ENCODE measurements around the gene FRRS1. TPM values are rescaled to one million over a fixed set of nuclear protein-coding genes. Genes with fewer than 3 reads are reported as not detected.

Gene FRRS1
- total and polyA plus RNA-seq, 10 of the 15 experiments (the other 5 are each of a cell fraction or from before 2014, with no cell fraction given): 0.13 to 18.9 (median 8.0) TPM

GRCh38 chr1:99659755-99660210, 106.7 kb downstream of the FRRS1 start (continued):
- TF ChIP-seq TCF3 (IDR thresholded peaks at IDR 0.05; ENCODE audit: borderline replicate concordance, insufficient read depth, low read depth, low read length): no peak
- no peak for TF ChIP-seq BCLAF1 (IDR thresholded peaks at IDR 0.05)
- no peak for TF ChIP-seq NR2F1 (conservative IDR thresholded peaks at IDR 0.05)
- no peak for TF ChIP-seq NKRF (conservative IDR thresholded peaks at IDR 0.05)
- TF ChIP-seq CBX5 (IDR thresholded peaks at IDR 0.05; ENCODE audit: low read depth): no peak
- no peak for TF ChIP-seq BCL3 (IDR thresholded peaks at IDR 0.05; ENCODE audit: borderline replicate concordance, insufficient read depth, low read depth, low read length, poor library complexity, severe bottlenecking)

Small RNAs within 50 kb of the gene (small RNA-seq; reads per million reads assigned to genes)
- gene RF00019 (not detected), gene RNU4-75P (not detected)

Other genes with a start within 250 kb of the FRRS1 start
- gene PALMD, start 120.5 kb downstream of the FRRS1 start, total RNA-seq (2014; rRNA removed): under 0.01 TPM in 1 of 2 replicates, not detected in the other
- not detected in 2 replicates for gene PALMD, start 120.5 kb downstream of the FRRS1 start, total RNA-seq (2014; rRNA removed; fragmentation: Illumina TruSeq; extraction: Trizol)
- gene PALMD, start 120.5 kb downstream of the FRRS1 start, total RNA-seq (2021): 0.05 TPM in 1 of 2 replicates, not detected in the other
- not detected in 2 replicates for gene PALMD, start 120.5 kb downstream of the FRRS1 start, polyA plus RNA-seq (2011; rRNA removed)
- not detected in 2 replicates for gene PALMD, start 120.5 kb downstream of the FRRS1 start, polyA plus RNA-seq (2014; fragmentation: Illumina TruSeq; extraction: Trizol)
- gene PALMD, start 120.5 kb downstream of the FRRS1 start, polyA plus RNA-seq (2014; fragmentation: Nextera tagmentation; extraction: Ambion mirVana): under 1 TPM in 1 of 2 experiments, not detected in 1; 0.03 TPM
- gene PALMD, start 120.5 kb downstream of the FRRS1 start, polyA plus RNA-seq (2014; rRNA removed): 0.04 TPM in 1 of 2 replicates, not detected in the other
- gene PALMD, start 120.5 kb downstream of the FRRS1 start, polyA plus RNA-seq (2016; fragmentation: Nextera tagmentation; extraction: Ambion mirVana): under 1 TPM; 0.05 to 0.09 TPM
- 13.8 and 15.8 TPM in 2 replicates for gene AGL, start 83.7 kb upstream of the FRRS1 start, total RNA-seq (2014; rRNA removed)
- 20.7 and 21.7 TPM in 2 replicates for gene AGL, start 83.7 kb upstream of the FRRS1 start, total RNA-seq (2014; rRNA removed; fragmentation: Illumina TruSeq; extraction: Trizol)
- 21.1 and 21.6 TPM in 2 replicates for gene AGL, start 83.7 kb upstream of the FRRS1 start, total RNA-seq (2021)
- gene AGL, start 83.7 kb upstream of the FRRS1 start, polyA plus RNA-seq (2011; rRNA removed): 13.6 and 23.3 TPM in 2 replicates
- 16.6 and 21.6 TPM in 2 replicates for gene AGL, start 83.7 kb upstream of the FRRS1 start, polyA plus RNA-seq (2014; fragmentation: Illumina TruSeq; extraction: Trizol)
- gene AGL, start 83.7 kb upstream of the FRRS1 start, polyA plus RNA-seq (2014; fragmentation: Nextera tagmentation; extraction: Ambion mirVana): 1 to 10 TPM; 5.6 to 7.4 TPM
- 7.9 and 8.5 TPM in 2 replicates for gene AGL, start 83.7 kb upstream of the FRRS1 start, polyA plus RNA-seq (2014; rRNA removed)
- gene AGL, start 83.7 kb upstream of the FRRS1 start, polyA plus RNA-seq (2016; fragmentation: Nextera tagmentation; extraction: Ambion mirVana): 10 to 100 TPM; 11.0 to 15.3 TPM
- gene SLC35A3, start 203.4 kb upstream of the FRRS1 start, total RNA-seq (2014; rRNA removed): 24.3 and 25.7 TPM in 2 replicates
- gene SLC35A3, start 203.4 kb upstream of the FRRS1 start, total RNA-seq (2014; rRNA removed; fragmentation: Illumina TruSeq; extraction: Trizol): 16.1 and 16.4 TPM in 2 replicates
- gene SLC35A3, start 203.4 kb upstream of the FRRS1 start, total RNA-seq (2021): 10.7 and 11.8 TPM in 2 replicates
- 20.3 and 42.3 TPM in 2 replicates for gene SLC35A3, start 203.4 kb upstream of the FRRS1 start, polyA plus RNA-seq (2011; rRNA removed)
- 11.7 and 17.3 TPM in 2 replicates for gene SLC35A3, start 203.4 kb upstream of the FRRS1 start, polyA plus RNA-seq (2014; fragmentation: Illumina TruSeq; extraction: Trizol)
- 1 to 10 TPM; 3.6 to 4.9 TPM for gene SLC35A3, start 203.4 kb upstream of the FRRS1 start, polyA plus RNA-seq (2014; fragmentation: Nextera tagmentation; extraction: Ambion mirVana)
- gene SLC35A3, start 203.4 kb upstream of the FRRS1 start, polyA plus RNA-seq (2014; rRNA removed): 13.4 and 14.7 TPM in 2 replicates
- 10 to 100 TPM; 17.0 to 20.4 TPM for gene SLC35A3, start 203.4 kb upstream of the FRRS1 start, polyA plus RNA-seq (2016; fragmentation: Nextera tagmentation; extraction: Ambion mirVana)